ENCODE measurements around the gene KRTAP17-1.

DNA sequence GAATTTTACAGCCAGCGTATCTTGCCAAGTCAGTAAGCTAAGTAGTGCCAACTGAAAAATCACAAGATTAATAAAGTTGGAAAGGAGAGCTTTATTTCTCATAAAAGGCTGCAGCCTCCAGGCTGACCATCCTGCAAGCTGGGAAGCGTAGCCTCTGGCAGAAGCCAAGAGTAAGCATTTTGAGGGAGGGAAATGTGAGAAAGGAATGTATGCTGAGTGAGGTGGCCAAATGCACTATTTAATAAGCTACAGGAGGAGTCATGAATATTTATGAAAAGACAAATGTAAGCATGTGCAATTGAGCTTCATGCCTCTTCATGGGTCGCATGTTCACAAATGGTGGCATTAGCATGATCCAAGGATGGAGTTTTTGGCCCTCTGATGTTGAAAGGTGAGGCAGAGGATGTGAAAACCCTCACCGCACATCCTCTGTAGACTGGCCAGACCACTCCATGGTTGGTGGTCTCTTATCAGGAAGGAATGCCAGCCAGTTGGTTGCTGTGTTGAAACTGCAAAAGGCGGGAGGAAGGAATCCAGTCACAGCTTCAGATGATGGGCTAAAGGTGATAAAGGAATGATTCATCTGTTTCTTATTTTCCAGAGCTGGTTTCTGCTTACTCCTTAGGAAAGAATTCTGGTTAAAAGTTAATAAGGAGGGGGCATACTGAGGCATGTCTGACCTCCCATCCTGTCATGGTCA lies 44.9 kb upstream of the KRTAP17-1 start:
- TF ChIP-seq POLR2A (IDR thresholded peaks at IDR 0.05) (no peak), POLR2AphosphoS5 (IDR thresholded peaks at IDR 0.05) (no peak), CTCF (IDR thresholded peaks at IDR 0.05) (no peak)
